GM18867 (cell line): ENCODE measurements around the gene CD300LB.

Source experiments
- ATAC-seq: cut with Tn5 transposase; IDR thresholded peaks from one replicate; pipeline ENCODE4 v1.9.1; 2021; ENCODE audit warnings: mild to moderate bottlenecking, moderate library complexity; ENCODE audit not compliant: unreplicated experiment

CD300LB gene

GRCh38 chr17:74550602-74551001 is 19.3 kb upstream of the CD300LB start:
- ATAC-seq, result no peak

DNA sequence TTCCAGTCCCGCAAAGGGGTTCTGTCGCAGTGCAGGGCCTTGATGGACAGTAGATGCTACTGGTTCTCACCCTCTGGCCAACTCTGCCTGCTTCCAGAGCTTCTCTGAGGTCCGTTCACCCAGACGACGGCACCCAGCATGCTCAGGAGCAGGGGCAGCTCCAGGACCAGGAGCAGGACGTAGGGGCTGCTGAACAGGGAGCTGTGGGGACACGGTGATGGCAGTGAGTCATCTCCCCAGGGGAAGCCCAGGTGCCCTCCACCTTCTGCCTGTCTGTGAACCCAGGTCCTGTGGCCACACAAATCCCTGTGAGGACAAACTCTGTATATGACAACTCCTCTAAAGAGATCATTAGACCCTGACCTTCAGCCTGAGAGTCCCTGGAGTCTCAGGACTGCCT is 18.1 kb upstream of the CD300LB start:
- no peak for ATAC-seq

DNA sequence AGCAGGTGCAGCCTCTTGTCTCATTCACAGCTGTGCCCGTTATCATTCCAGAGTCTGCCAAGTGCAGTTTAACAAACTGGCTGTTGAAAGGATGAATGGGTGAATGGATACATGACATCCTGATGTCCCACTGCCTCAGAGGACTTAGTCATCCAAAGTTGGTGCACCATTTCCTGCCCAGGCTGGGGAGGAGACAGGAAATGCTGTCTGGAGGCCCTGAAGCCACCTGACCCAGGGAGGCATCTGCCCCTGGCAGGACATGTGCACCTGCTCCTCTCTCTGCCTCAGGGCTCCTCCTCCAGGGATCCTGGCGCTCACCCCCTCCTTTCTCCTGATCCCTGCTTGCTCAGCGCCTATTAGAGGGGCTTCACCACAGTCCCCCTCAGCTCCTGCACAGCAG is 16.5 kb upstream of the CD300LB start:
- no peak for ATAC-seq

GRCh38 chr17:74547264-74547663 is 16.0 kb upstream of the CD300LB start:
- ATAC-seq, result no peak

- no peak for ATAC-seq
These were observed 15.3 kb upstream of the CD300LB start for GRCh38 chr17:74546586-74546985.

DNA sequence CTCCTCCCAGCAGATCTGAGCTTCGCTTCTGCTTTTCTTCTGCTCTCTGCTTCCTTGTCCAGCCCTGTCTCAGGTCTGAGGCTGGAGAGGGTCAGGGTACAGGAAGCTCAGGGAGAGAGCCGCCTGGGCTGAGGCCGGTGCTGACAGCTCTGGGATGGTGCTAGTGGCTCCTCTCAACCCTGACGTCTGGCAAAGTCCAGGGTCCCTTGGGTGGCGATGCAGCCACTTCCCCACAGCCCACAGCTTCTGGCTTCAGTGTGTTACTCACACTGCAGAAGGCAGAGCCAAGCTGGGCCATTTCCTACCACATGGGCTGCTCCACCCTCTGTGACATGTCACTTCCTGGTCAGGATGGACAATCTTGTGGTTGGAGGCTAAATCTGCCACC is 14.6 kb upstream of the CD300LB start, which contains the start of gene CD300C:
TSS of gene CD300C (minus strand) at position 273 of the 388 bp plus-strand sequence. CDS start 333 bp downstream, outside the sequence.
- no peak for ATAC-seq

- ATAC-seq, result no peak
These were observed 13.9 kb upstream of the CD300LB start for GRCh38 chr17:74544991-74545842.

GRCh38 chr17:74543891-74544760 is 12.9 kb upstream of the CD300LB start:
- no peak for ATAC-seq

- no peak for ATAC-seq
These were observed 12.1 kb upstream of the CD300LB start for GRCh38 chr17:74543406-74543805.

DNA sequence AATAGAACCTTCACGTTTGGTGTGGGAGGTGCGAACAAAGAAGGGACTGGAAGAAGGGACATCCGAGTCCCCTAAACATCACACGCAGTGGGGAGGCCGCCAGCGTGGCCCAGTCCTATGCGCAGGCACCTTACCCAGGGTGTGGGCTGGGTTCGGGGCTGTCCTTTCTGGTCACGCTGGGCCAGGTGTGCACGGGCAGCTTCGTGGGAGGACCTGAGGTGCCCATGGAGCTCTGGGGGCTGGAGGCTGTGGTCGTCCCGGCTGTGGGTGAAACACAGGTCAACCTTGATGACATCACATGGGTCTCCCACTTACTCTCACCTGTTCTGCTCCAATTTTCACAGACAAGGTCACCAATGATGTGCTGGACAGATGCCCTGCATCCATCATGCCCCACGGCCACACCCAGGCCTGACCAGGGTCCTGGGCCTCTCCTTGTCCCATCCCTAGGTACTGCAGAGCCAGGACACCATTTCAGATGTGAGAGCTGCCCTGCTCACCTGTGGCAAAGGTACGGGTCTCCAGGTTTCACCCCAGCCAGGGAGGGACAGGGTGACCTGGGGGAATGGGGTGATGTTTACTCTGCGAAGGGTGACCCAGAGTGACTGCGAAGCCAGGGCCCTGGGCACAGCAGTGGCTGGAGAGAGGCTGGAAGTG is 11.6 kb upstream of the CD300LB start:
- ATAC-seq, result no peak

DNA sequence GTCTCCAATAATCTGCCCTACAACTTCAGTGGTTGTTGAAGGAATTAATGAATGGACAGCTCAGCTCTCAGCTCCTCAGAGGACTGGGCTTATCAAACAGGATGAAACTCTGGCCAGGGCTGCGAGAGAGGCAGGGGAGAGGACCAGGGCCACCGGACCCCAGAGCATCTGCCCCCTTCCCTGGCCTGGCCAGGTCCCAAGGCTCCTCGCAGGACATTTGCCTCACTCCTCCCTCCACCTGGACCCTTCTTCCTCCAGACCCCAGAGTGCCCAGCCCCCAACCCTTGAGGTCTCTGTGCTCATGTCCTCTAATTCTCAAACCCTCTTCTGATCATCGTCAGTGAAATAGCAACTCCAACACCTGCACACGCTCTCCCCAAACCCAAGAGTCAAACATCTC is 10.9 kb upstream of the CD300LB start:
- ATAC-seq, result no peak

GRCh38 chr17:74541176-74542111 is 10.2 kb upstream of the CD300LB start:
- ATAC-seq, result no peak

DNA sequence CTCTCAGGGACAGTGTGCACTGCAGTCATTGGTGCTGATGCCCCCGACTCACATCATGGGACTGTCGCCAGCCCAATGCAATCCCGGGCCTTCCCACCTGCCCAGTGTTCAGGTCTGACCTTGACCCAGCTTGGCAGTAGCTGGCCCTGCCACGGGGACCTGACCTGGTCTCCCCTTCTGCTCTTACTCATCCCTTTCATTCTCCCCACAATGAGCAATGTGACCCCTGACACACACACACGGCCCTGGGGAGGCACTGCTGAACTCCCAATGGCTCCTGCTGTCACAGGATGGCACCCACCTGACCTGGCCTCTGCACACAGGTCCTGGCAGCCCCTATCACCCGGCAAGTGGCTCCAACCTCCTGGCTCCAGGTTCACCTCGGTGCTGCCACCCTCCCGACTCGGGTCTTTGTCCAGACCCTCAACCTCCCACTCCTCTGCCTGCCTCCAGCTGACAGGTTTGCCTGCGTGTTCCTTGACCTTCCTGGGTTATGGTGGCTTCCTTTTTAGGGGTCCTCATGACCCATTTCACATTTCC is 8.1 kb upstream of the CD300LB start:
- no peak for ATAC-seq

DNA sequence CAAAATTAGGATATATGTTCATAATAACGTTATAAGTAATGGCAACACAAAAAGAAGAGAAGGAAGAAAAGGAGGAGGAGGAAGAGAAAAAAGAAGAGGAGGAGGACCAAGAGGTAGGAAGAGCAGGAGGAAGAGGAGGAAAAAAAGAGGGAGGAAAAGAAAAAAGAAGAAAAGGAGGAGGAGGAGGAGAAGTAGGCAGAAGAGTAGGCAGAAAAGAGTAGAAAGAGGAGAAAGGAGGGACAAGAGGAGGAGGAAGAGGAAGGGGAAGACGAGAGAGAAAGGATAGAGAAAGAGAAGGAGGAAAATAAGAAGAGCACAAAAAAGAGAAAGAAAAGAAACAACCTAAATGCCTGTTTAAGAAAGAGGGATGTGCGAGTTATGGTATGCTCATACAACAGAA is 5.6 kb upstream of the CD300LB start:
- ATAC-seq, result no peak

- no peak for ATAC-seq
These were observed 840 bp upstream of the CD300LB start for GRCh38 chr17:74532115-74532514.

DNA sequence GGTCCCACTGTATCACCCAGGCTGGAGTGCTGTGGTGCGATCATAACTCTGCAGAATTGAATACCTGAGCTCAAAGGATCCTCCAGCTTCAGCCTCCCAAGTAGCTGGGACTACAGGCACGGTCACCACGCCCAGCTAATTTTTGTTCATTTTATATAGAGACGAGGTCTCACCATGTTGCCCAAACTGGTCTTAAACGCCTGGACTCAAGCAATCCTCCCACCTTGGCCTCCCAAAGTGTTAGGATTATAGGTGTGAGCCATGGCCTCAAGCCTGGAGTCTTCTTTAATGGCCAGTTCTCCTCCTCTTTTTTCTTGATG is 484 bp downstream of the CD300LB start:
- ATAC-seq, result no peak

- ATAC-seq, result no peak
These were observed 2.0 kb downstream of the CD300LB start for GRCh38 chr17:74529243-74529642.

GRCh38 chr17:74528491-74529199 is 2.6 kb downstream of the CD300LB start:
- ATAC-seq, result peak; percentile 80

- no peak for ATAC-seq
These were observed 3.5 kb downstream of the CD300LB start for GRCh38 chr17:74527756-74528155.

- no peak for ATAC-seq
These were observed 4.2 kb downstream of the CD300LB start for GRCh38 chr17:74527081-74527480.
